Effector CD4-positive, alpha-beta T cell (primary cell): ENCODE measurements around the gene ADISSP.

Experiments used
- DNase-seq: peaks from one replicate; pipeline ENCODE4 v3.0.0-alpha.2; 2020
- total RNA-seq: gene quantifications from one replicate; lab custom pipeline; 2026; lab: John Stamatoyannopoulos, UW

The ADISSP gene
- total RNA-seq = 16.3 reads per million, percentile 42 among the genes with 10 or more reads in this experiment

DNA sequence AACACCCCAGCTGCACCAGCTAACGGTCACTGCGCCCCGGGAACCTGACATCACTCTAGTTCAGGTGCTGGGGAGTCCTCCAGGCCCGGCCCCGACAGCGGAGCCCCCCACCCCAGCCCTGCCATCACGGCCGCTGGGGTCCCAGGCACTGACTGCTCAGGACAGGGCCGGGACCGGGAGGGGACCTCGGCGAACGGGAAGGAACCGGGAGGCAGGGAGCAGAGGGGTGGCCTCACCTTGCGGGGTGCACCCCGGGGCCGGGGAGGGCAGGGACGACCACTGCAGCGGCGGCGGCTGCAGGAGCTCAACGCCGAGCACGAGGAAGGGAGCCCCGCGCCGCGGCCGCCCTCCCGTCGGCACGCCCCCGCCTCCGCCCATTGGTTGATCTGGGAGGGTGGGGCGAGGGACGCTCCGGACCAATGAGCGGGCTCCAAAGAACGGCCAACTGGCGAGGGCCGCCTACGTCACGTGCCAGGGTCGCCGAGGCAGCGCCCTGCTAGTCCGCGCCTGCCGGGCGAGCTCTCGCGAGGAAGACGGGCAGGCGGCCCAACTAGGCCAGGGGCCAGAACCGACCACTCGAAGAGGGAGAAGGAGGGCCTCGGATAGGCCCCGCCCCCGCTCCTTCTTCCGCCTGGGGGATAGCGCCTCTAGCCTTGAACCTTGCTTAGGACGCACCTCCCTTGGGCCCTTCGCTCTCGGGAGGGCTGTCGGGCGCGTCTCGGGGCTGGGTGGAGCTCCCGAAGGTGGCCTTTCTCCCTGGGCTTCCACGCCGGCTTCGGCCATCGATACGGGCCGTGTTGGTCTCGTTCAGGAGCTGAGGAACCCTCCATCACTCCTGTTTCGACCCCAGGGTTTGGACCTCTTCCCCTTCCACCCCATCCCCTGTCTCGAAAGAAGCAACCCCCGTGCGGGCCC, at the start of gene ADISSP:
ADISSP (minus strand) TSS at position 327 of the 915 bp plus-strand sequence. CDS start 7,653 bp downstream, outside the sequence.
- peak; percentile 96 for DNase-seq

- no peak for DNase-seq
These were observed 48.3 kb upstream of the ADISSP start for GRCh38 chr20:3815703-3816315.

DNA sequence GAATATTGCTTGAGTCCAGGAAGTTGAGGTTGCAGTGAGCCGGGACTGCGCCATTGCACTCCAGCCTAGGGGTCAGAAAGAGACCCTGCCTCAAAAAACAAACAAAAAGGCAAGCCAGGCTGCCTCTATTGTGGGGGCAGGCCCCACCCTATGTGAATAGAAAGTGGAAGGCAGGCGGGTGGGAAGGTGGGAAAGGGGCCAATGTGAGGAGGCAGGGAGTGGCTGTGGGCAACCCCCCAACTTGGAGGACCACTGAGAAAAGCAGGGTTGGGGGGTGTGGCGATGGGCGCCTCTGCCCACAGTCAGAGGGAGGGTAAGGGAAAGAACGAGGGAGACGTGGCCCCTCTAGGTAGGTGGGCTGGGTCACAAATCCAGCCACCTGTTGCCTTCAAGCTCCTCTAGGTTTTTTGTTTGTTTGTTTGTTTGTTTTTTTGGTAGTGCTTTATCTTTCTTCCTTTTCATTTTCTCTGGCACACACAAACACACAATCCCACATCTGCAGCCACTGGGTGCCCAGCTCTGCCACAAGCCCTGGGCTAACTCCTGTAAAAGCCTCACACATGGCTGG, 47.5 kb upstream of the ADISSP start:
- no peak for DNase-seq

DNA sequence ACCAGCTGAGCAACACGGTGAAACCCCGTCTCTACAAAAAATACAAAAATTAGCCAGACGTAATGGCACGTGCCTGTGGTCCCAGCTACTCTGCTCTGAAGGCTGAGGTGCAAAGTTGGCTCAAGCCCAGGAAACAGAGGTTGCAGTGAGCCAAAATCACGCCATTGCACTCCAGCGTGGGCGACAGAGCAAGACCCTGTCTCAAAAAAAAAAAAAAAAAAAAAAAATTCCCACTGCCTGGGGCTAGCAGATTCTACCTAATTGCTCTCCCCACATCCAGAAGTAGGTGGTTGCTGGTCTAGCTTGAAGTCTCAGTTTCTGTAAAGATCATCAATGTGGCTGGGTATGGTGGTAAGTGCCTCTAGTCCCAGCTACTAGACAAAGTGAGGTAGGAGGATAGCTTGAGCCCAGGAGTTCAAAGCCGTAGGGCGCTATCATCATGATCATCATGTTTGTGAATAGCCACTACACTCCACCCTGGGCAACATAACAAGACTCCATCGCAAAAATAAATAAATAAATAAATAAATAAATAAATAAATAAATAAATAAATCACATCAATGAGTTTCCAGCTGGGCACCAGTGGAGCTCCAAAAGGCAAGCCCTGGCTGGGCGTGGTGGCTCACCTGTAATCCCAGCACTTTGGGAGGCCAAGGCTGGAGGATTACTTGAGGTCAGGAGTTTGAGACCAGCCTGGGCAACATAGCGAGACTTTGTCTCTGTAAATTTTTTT, 46.5 kb upstream of the ADISSP start:
- no peak for DNase-seq

DNA sequence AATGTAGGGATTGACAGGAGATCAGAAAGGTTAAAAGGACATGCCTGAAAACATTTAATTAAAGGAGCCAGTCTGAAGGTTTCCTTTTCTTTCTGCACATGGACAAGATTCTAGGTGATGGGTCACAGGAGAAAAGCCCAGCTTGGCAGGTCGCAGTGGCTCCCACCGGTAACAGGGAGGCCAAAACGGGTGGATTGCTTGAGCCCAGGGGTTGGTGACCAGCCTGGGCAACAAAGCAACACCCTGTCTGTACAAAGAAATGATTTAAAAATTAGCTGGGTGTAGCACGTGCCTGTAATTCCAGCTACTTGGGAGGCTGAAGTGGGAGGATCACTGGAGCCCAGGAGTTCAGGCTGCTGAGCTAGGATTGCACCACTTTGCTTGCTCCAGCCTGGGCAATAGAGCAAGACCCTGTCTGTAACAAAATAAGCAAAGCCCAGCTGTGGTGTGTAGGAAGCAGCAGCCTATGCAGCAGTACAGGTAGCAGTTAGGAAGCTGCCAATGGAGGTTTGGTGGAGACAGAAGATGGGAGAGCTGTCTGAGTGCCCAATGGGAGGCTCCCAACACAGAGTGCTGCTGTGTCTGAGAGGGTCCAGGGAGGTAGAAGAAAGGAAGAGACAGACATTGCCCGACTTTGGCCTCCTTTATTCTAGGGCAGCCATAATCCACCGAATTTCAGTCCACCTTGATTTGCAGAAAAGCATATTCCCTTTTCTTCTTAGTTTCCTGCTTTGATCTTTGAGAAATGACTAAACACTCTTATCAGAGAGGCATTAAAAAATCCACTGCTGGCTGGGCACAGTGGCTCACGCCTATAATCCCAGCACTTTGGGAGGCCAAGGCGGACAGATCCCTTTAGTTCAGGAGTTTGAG, 45.7 kb upstream of the ADISSP start:
- no peak for DNase-seq

- DNase-seq = no peak
These were observed 44.7 kb upstream of the ADISSP start for GRCh38 chr20:3812259-3812681.

DNA sequence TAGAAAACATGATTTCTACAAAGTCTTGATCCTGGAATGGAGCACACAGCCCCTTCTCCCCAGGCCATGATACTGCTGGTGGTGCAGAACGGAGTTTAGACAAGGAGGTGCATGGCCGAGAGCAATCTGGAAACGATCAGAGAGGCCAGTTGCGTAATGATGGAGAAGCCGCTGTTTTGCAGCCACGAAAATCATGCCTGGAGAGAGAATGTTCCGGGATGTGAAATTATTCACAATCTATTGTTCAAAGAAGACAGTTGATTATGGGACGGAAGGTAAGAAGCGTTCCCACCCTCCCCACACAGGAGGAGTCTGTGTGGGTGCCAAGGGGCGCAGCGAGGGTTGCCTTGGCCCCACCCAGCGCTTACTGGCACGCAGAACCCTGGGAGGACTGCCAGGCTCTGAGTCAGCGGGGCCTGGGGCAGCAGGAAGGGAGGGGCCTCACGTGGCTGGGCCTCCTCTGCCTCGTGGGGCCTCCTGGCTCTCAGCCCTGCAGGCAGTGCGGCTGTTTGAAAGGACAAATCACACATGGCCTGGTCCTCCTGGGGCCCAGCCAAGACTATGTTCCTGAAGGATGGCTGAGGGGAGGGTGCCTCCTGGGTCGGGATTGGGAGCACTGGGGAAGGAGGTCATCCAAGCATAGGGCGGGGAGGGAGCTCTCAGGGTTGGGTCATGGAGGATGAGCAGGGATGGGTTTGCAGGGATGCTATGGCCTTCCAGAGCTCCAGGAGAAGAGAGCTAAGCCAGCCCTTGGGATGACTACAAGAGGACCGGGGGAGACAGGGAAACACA, 44.1 kb upstream of the ADISSP start:
- DNase-seq = peak; percentile 91

DNA sequence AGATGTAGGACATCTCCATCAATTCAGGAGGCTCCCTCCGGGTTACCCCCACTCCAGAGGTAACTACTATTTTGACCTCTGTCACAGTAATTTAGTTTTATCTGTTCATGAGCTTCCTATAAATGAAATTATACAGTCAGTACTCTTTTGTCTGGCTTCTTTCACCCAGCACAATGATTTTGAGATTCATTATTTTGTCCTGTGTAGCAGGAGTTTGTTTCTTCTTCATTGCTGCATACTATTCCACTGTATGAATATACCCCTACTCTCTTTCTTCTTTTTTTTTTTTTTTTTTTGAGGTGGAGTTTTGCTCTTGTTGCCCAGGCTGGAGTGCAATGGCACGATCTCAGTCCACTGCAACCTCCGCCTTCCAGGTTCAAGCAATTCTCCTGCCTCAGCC, 41.0 kb upstream of the ADISSP start:
- DNase-seq = no peak

DNA sequence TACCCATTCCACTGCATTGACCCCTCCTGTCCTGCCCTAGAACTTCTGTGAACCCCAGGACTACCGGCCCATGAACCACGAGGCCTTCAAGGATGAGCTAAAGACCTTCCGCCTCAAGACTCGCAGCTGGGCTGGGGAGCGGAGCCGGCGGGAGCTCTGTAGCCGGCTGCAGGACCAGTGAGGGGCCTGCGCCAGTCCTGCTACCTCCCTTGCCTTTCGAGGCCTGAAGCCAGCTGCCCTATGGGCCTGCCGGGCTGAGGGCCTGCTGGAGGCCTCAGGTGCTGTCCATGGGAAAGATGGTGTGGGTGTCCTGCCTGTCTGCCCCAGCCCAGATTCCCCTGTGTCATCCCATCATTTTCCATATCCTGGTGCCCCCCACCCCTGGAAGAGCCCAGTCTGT, 37.2 kb upstream of the ADISSP start:
- DNase-seq = no peak

- DNase-seq = no peak
These were observed 36.8 kb upstream of the ADISSP start for GRCh38 chr20:3804254-3804751.

DNA sequence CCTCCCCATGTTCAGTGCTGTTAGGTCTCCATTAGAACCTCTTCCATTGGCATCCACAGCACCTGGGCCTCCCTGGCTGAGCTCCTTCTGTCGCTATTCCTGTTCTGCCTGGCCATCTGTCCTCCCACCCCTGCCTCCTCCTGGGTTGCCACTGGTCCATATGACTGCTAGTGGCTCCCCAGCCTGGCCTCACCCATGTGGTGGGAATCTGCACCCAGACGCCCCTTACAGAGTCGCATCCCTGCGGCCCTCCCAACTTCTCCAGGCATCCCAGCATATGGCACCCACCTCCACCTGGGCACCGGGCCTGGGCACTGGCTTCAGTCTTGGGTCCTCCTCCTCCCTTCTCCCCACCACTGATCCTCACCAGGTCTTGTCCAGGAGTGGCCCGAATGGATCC, 36.3 kb upstream of the ADISSP start:
- DNase-seq = no peak

GRCh38 chr20:3803289-3803688, 35.7 kb upstream of the ADISSP start:
- no peak for DNase-seq

DNA sequence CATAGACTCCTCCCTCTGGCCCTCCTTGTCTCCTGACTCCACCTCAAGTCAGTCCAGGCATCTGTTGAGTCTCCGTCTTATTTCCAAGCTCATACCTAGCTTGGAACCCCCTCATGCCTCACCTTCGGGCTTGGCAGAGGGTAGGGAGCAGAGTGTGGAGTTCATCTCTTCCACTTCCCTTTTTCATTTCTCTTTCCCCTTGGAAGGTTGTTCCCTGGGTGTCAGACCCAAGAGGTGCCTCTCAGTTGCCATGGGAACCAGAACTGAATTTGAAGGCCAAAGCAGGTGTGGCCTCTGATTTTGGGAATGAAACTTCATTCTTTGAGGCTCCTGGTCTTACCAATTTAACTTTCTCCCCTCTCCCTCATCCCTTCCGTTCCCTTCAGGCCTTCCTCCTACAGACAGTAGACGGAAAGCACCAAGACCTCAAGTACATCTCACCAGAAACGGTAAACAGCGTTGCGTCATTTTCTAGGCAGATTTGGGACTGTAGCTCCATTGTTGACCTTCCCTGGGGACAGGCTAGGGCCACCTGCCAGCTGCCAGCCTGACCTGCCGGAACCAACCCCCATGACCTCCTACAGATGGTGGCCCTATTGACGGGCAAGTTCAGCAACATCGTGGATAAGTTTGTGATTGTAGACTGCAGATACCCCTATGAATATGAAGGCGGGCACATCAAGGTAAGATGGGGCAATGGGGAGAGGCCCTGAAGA, 35.1 kb upstream of the ADISSP start:
- DNase-seq = no peak

- DNase-seq = no peak
These were observed 34.3 kb upstream of the ADISSP start for GRCh38 chr20:3801846-3802245.

GRCh38 chr20:3801299-3801698, 33.7 kb upstream of the ADISSP start:
- no peak for DNase-seq

DNA sequence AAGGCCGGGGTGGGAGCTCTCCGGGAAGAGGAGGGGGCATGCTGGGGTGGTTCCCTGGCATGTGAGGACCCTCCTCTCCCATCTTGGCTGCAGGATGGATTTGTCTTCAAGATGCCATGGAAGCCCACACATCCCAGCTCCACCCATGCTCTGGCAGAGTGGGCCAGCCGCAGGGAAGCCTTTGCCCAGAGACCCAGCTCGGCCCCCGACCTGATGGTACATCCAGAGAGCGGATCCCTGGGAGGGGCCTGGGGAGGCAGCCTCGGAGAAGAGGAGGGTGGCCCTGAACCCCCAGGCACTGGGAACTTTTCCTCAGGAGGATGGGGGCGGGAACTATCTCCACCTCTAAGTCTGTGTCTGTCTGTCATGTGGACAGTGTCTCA, 33.3 kb upstream of the ADISSP start:
- no peak for DNase-seq

GRCh38 chr20:3800256-3800877, 32.8 kb upstream of the ADISSP start:
- DNase-seq = no peak

GRCh38 chr20:3798908-3799248, 31.3 kb upstream of the ADISSP start:
- no peak for DNase-seq

DNA sequence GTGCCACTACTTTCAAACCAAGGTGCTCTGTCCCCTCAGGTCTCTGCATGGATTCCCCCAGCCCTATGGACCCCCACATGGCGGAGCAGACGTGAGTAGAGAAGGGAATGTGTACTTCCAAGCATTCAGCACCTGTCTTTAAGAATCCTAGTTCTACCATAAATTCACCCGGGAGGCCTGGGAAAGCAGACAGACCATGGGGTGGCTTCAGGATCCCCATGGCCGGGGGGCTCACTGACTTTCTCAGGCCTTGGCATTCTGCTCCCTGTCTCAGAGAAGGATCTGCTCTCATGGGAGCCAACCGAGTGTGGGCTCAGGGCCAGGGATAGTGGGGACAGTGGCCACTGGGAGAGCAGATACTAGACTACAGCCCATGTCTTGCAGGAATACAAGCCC, 30.8 kb upstream of the ADISSP start:
- DNase-seq = no peak
